Measurements from ENCODE around the gene SPON1. TPM values are rescaled to one million over a fixed set of nuclear protein-coding genes. Genes with fewer than 3 reads are reported as not detected.
"Not testable (repeated sequence)": the region's sequence is repeated elsewhere in the genome, so short reads cannot be mapped to it uniquely, and the experiment has no call there.

Gene SPON1
- polyA plus RNA-seq, 1 donor = 71.8 TPM

DNA sequence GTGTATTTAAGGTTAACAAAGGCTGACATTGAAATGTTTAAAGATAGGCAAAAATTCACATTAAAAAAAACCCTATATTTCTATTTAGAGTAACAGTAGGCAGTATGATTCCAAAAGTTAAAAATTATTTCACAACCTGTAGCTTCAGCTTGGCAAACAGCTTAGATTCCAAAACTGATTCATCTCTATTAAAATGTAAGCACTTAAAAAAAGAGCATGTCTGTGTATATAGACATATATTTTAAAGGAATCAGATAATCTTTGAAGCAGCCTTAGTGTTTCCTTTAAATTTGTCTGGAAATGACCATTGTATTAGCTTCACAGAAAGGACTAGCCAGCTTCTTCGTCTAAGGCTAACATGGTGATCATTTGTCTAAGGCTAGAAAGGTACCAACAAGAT, 316.3 kb downstream of the SPON1 start:
- WGBS (ENCODE audit: insufficient coverage, low lambda C conversion rate) = no CpG with 5 or more reads among the region's 1 CpG
- not testable (repeated sequence) for H3K4me3 ChIP-seq (ENCODE audit: low read length); H3K27me3 ChIP-seq (ENCODE audit: control insufficient read depth, insufficient read depth, low read length); H3K36me3 ChIP-seq (ENCODE audit: control insufficient read depth, insufficient read depth, low read length); H3K9me3 ChIP-seq (ENCODE audit: control insufficient read depth, low read depth, low read length); DNase-seq; H3K4me1 ChIP-seq (ENCODE audit: control insufficient read depth, insufficient read depth, low read length); H3K27ac ChIP-seq (ENCODE audit: low read length)

- Histone ChIP-seq H3K4me3 (ENCODE audit: low read length) (no peak overlapping the region), H3K27me3 (ENCODE audit: control insufficient read depth, insufficient read depth, low read length) (no peaks in the 10 kb centered on the region), H3K4me1 (ENCODE audit: control insufficient read depth, insufficient read depth, low read length) (no peaks in the 10 kb centered on the region), H3K9me3 (ENCODE audit: control insufficient read depth, low read depth, low read length) (no peaks in the 10 kb centered on the region), H3K36me3 (ENCODE audit: control insufficient read depth, insufficient read depth, low read length) (peaks cover 27% of the 10 kb centered on the region), H3K27ac (ENCODE audit: low read length) (no peak overlapping the region)
- no peak for DNase-seq
- no CpG with 5 or more reads among the region's 2 CpGs for WGBS (ENCODE audit: insufficient coverage, low lambda C conversion rate)
Measured at GRCh38 chr11:14288189-14288935, 325.8 kb downstream of the SPON1 start.

DNA sequence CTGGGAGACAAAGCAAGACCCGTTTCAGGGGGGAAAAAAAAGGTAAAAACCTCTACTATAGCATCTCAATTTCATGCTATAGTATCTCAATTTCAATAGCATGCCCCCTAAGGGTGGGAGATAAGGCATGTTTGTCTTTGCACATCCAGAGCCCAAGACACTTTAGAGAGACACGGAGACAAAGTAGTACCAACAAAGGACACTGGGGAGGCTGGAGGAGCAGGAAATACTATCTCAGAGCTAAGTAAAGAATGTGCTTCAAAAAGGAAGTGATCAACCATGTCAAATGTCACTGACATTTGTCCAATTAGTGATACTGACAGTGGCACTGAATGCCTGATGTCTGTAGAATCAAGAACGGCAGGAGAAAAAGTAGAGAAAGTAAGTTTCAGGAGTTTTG, 327.9 kb downstream of the SPON1 start:
- H3K36me3 ChIP-seq (ENCODE audit: control insufficient read depth, insufficient read depth, low read length) = peaks cover 30% of the 10 kb centered on the region
- no peak overlapping the region for H3K4me3 ChIP-seq (ENCODE audit: low read length)
- no peak overlapping the region for H3K27ac ChIP-seq (ENCODE audit: low read length)
- no CpG with 5 or more reads among the region's 3 CpGs for WGBS (ENCODE audit: insufficient coverage, low lambda C conversion rate)
- no peaks in the 10 kb centered on the region for H3K9me3 ChIP-seq (ENCODE audit: control insufficient read depth, low read depth, low read length)
- H3K27me3 ChIP-seq (ENCODE audit: control insufficient read depth, insufficient read depth, low read length) = no peaks in the 10 kb centered on the region
- no peaks in the 10 kb centered on the region for H3K4me1 ChIP-seq (ENCODE audit: control insufficient read depth, insufficient read depth, low read length)
- DNase-seq = no peak

DNA sequence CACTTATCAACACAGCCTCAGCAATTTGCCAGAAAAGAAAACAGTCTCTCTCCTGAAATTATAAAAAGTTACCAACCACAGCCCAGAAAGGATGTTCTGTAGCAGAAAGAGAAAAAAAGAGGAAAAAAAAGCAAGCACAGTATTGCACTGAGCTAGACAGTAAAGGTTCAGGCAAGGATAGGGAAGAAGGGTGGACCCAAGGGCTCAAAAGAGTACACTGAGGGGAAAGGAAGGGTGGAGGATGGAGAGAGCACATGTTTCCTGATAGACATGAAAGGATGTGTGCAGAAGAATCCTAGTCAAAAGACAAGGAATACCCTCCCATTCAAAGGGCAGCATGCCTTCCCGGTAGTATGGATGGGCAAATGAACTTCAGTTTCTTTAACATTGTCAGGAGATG, 337.4 kb downstream of the SPON1 start:
- H3K9me3 ChIP-seq (ENCODE audit: control insufficient read depth, low read depth, low read length) = no peaks in the 10 kb centered on the region
- H3K36me3 ChIP-seq (ENCODE audit: control insufficient read depth, insufficient read depth, low read length) = no peaks in the 10 kb centered on the region
- no peak for DNase-seq
- peaks cover 10% of the 10 kb centered on the region for H3K4me1 ChIP-seq (ENCODE audit: control insufficient read depth, insufficient read depth, low read length)
- no peaks in the 10 kb centered on the region for H3K27me3 ChIP-seq (ENCODE audit: control insufficient read depth, insufficient read depth, low read length)
- H3K4me3 ChIP-seq (ENCODE audit: low read length) = no peak overlapping the region
- H3K27ac ChIP-seq (ENCODE audit: low read length) = no peak overlapping the region
- WGBS (ENCODE audit: insufficient coverage, low lambda C conversion rate) = no CpG with 5 or more reads among the region's 1 CpG

DNA sequence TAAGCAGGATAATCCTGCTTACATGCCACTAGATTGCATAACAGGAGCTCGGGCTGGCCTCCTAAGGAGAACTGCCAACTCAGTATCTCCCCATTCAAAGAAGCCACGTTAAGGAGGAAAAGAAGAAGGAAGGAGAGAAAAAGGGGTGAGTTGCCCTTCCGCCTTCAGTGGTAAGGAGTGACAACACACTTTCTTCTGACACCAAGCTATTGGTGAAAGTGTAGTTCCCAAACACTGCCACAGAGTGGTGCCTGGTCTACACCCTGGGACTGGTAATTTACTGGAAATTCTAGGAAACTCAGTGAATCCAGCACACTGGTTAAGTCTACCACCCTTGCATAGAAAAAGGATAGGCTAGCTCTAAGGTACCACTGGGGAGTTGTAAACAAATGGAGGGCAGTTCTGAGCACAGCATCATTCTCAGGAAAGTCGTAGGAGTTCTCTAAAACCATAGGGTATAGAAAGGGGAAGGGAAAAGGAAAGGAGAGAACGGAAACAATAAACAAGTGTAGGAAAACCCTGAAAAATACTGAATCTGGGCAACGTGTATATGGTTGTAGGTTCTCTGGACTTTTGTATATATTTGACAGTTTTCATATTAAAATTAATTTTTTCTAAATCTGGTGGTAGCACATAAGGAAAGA, 338.3 kb downstream of the SPON1 start:
- WGBS (ENCODE audit: insufficient coverage, low lambda C conversion rate) = 76% methylated on average over 3 of the region's 6 CpGs
- peak; percentile 24 to 62 for DNase-seq

GRCh38 chr11:14304601-14305000, 342.1 kb downstream of the SPON1 start:
- H3K9me3 ChIP-seq (ENCODE audit: control insufficient read depth, low read depth, low read length) = no peaks in the 10 kb centered on the region
- no peaks in the 10 kb centered on the region for H3K36me3 ChIP-seq (ENCODE audit: control insufficient read depth, insufficient read depth, low read length)
- DNase-seq = no peak
- H3K27ac ChIP-seq (ENCODE audit: low read length) = no peak overlapping the region
- H3K4me3 ChIP-seq (ENCODE audit: low read length) = no peak overlapping the region
- no peaks in the 10 kb centered on the region for H3K27me3 ChIP-seq (ENCODE audit: control insufficient read depth, insufficient read depth, low read length)
- peaks cover 33% of the 10 kb centered on the region for H3K4me1 ChIP-seq (ENCODE audit: control insufficient read depth, insufficient read depth, low read length)

More for the DNA sequence above, 338.3 kb downstream of the SPON1 start:
- H3K36me3 ChIP-seq (ENCODE audit: control insufficient read depth, insufficient read depth, low read length) = no peaks in the 10 kb centered on the region
- H3K27ac ChIP-seq (ENCODE audit: low read length) = no peak overlapping the region
- no peak overlapping the region for H3K4me3 ChIP-seq (ENCODE audit: low read length)
- H3K9me3 ChIP-seq (ENCODE audit: control insufficient read depth, low read depth, low read length) = no peaks in the 10 kb centered on the region
- H3K27me3 ChIP-seq (ENCODE audit: control insufficient read depth, insufficient read depth, low read length) = no peaks in the 10 kb centered on the region
- H3K4me1 ChIP-seq (ENCODE audit: control insufficient read depth, insufficient read depth, low read length) = peaks cover 10% of the 10 kb centered on the region

GRCh38 chr11:14305649-14306048, 343.1 kb downstream of the SPON1 start:
- Histone ChIP-seq H3K4me3 (ENCODE audit: low read length) (no peak overlapping the region), H3K27me3 (ENCODE audit: control insufficient read depth, insufficient read depth, low read length) (no peaks in the 10 kb centered on the region), H3K27ac (ENCODE audit: low read length) (no peak overlapping the region), H3K36me3 (ENCODE audit: control insufficient read depth, insufficient read depth, low read length) (no peaks in the 10 kb centered on the region), H3K4me1 (ENCODE audit: control insufficient read depth, insufficient read depth, low read length) (peaks cover 40% of the 10 kb centered on the region), H3K9me3 (ENCODE audit: control insufficient read depth, low read depth, low read length) (no peaks in the 10 kb centered on the region)
- no peak for DNase-seq
- no CpG with 5 or more reads among the region's 7 CpGs for WGBS (ENCODE audit: insufficient coverage, low lambda C conversion rate)

- no CpG with 5 or more reads among the region's 1 CpG for WGBS (ENCODE audit: insufficient coverage, low lambda C conversion rate)
- Histone ChIP-seq H3K4me1 (ENCODE audit: control insufficient read depth, insufficient read depth, low read length) (peaks cover 39% of the 10 kb centered on the region), H3K27me3 (ENCODE audit: control insufficient read depth, insufficient read depth, low read length) (no peaks in the 10 kb centered on the region), H3K27ac (ENCODE audit: low read length) (no peak overlapping the region), H3K4me3 (ENCODE audit: low read length) (no peak overlapping the region), H3K36me3 (ENCODE audit: control insufficient read depth, insufficient read depth, low read length) (no peaks in the 10 kb centered on the region), H3K9me3 (ENCODE audit: control insufficient read depth, low read depth, low read length) (no peaks in the 10 kb centered on the region)
- DNase-seq = no peak
Measured at GRCh38 chr11:14306481-14306880, 344.0 kb downstream of the SPON1 start.

DNA sequence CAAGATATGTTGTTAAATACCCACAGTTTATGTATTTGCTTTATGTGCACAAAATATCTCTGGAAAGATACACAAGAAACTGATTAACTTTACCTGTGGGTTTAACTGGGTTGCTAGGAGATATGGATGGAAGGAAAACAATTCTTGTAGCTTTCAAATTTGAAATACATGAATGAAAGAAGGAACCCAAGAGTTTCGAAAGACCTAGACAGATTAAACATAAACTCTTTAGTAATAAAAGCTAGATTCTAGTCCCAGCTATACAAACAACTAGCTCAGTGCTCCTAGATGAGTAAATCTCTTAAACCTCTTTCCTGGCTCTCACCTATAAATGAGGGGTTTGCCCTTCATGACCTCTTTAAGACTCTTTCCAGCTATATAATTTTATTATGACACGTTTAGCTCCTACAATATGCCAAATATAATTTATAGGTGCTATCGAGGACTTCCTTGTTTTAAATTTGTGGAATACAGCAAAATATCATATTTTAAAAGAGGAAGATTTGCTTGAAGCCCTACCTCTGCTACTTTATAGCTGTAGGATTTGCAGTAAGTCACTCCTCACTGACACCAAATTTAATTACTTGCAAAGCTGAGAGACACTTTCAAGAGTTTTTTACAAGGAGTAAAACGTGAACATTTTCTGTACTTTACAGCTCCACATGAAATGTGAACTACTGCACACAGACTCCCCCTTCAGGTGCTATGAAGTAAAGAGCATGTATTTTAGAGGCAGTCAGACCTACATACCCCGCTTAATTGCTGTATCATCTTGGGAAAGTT, 345.8 kb downstream of the SPON1 start:
- no peak overlapping the region for H3K4me3 ChIP-seq (ENCODE audit: low read length)
- peaks cover 39% of the 10 kb centered on the region for H3K4me1 ChIP-seq (ENCODE audit: control insufficient read depth, insufficient read depth, low read length)
- 17% methylated on average over 1 of the region's 5 CpGs for WGBS (ENCODE audit: insufficient coverage, low lambda C conversion rate)
- H3K36me3 ChIP-seq (ENCODE audit: control insufficient read depth, insufficient read depth, low read length) = no peaks in the 10 kb centered on the region
- H3K27ac ChIP-seq (ENCODE audit: low read length) = peak overlapping the region; percentile 45
- peak; percentile 44 to 78 for DNase-seq
- no peaks in the 10 kb centered on the region for H3K27me3 ChIP-seq (ENCODE audit: control insufficient read depth, insufficient read depth, low read length)
- no peaks in the 10 kb centered on the region for H3K9me3 ChIP-seq (ENCODE audit: control insufficient read depth, low read depth, low read length)

- DNase-seq = no peak
- Histone ChIP-seq H3K4me3 (ENCODE audit: low read length) (no peak overlapping the region), H3K27me3 (ENCODE audit: control insufficient read depth, insufficient read depth, low read length) (no peaks in the 10 kb centered on the region), H3K36me3 (ENCODE audit: control insufficient read depth, insufficient read depth, low read length) (no peaks in the 10 kb centered on the region), H3K4me1 (ENCODE audit: control insufficient read depth, insufficient read depth, low read length) (peaks cover 39% of the 10 kb centered on the region), H3K9me3 (ENCODE audit: control insufficient read depth, low read depth, low read length) (no peaks in the 10 kb centered on the region), H3K27ac (ENCODE audit: low read length) (peak overlapping the region; percentile 45)
- WGBS (ENCODE audit: insufficient coverage, low lambda C conversion rate) = 86% methylated on average over 1 of the region's 1 CpG
Measured at GRCh38 chr11:14308897-14309387, 346.4 kb downstream of the SPON1 start.
